Activated CD4-positive, alpha-beta memory T cell treated with anti-CD3 and anti-CD28 coated beads, Interleukin-2, amount 10 ng/mL, durations not matched to agents 7 days and 5 days (primary cell): Measurements from ENCODE around the gene NPHS1. TPM values are rescaled to one million over a fixed set of nuclear protein-coding genes. Genes with fewer than 3 reads are reported as not detected.
"Not testable (repeated sequence)": the region's sequence is repeated elsewhere in the genome, so short reads cannot be mapped to it uniquely, and the experiment has no call there.

Experiments used
- CTCF ChIA-PET: fragments of 350-600 bp; sonication (Branson Sonifier 250); formaldehyde crosslinking; loops from one replicate; lab custom pipeline; 2021; ENCODE audit warnings: antibody characterized with exemption, inconsistent platforms; lab: Charles Lee
- POLR2A ChIA-PET: fragments of 350-600 bp; sonication (Branson Sonifier 250); formaldehyde crosslinking; loops from one replicate; lab custom pipeline; 2021; ENCODE audit warnings: antibody characterized with exemption; lab: Charles Lee
- DNase-seq: peaks from one replicate; pipeline ENCODE4 v3.0.0-alpha.2; 2020
- H3K27ac Mint-ChIP-seq: one replicate; pipeline ENCODE4 v1.8.0; 2021; ENCODE audit warnings: mild to moderate bottlenecking, mixed read lengths
- H3K27me3 Mint-ChIP-seq: one replicate; pipeline ENCODE4 v1.8.0; 2021; ENCODE audit warnings: mixed read lengths
- H3K36me3 Mint-ChIP-seq: one replicate; pipeline ENCODE4 v1.8.0; 2021; ENCODE audit warnings: low read depth, mixed read lengths
- H3K4me1 Mint-ChIP-seq: one replicate; pipeline ENCODE4 v1.8.0; 2021; ENCODE audit warnings: mixed read lengths
- H3K4me3 Mint-ChIP-seq: one replicate; pipeline ENCODE4 v1.8.0; 2021; ENCODE audit warnings: mild to moderate bottlenecking, mixed read lengths
- H3K9me3 Mint-ChIP-seq: one replicate; pipeline ENCODE4 v1.8.0; 2021; ENCODE audit warnings: mixed read lengths
- total RNA-seq, 2 experiments: library from RNA; stranded (reverse); gene quantifications; one replicate each; pipeline ENCODE4 v1.2.3, GENCODE V29; 2021

The NPHS1 gene
- total RNA-seq, 2 experiments from 2014 or later, result not detected

DNA sequence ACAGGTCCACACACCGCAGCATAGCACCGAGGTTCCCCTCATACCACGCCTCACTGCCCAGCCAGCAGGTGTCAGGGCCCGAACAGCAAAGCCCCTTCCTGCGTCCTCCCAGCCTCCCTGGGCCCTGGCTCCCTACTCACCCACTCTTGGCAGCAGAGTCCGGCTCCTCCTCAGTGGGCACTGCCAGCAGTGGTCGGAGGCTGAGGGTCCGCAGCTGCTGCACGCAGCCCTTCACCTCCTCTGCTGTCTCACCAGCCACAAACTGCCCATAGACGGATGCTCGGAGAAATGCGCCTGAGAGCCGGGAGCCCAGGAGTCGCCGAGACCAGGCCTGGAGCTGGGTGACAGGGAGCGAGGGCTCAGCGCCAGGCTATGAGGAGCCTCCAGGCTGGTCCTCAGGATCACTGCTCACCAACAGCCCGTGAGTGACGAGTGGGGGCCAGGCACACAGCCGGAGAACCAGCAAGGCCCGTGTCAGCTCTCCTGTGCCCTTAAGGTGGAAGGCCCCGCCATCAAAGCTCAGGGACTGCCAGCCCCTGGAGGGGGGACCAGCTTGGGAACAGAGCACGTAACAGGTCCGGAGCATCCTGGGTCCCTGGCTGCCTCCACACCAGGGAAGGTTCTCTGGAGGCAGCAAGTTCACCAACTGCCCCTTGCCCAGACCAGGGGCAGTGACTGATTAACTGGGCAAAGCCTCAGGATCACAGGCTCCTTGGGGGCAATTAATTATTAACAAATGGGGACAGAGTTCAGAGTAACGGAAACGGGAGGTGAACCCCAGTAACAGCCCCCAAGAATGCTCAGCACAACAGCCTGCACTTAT, 39.9 kb downstream of the NPHS1 start, which contains the start of gene PRODH2:
PRODH2 (minus strand) TSS at position 626 of the 823 bp plus-strand sequence; CDS start at position 586, 40 bp downstream.
- Mint-ChIP-seq H3K9me3 (no peaks in the 10 kb centered on the region), H3K4me3 (no peak within 1 kb of the TSS), H3K4me1 (no peaks in the 10 kb centered on the region), H3K27me3 (peaks cover 7% of the 10 kb centered on the region), H3K36me3 (no peaks in the 10 kb centered on the region), H3K27ac (no peak within 1 kb of the TSS)
- no peak for DNase-seq
- ChIA-PET CTCF (no interaction called here), POLR2A (no interaction called here)

DNA sequence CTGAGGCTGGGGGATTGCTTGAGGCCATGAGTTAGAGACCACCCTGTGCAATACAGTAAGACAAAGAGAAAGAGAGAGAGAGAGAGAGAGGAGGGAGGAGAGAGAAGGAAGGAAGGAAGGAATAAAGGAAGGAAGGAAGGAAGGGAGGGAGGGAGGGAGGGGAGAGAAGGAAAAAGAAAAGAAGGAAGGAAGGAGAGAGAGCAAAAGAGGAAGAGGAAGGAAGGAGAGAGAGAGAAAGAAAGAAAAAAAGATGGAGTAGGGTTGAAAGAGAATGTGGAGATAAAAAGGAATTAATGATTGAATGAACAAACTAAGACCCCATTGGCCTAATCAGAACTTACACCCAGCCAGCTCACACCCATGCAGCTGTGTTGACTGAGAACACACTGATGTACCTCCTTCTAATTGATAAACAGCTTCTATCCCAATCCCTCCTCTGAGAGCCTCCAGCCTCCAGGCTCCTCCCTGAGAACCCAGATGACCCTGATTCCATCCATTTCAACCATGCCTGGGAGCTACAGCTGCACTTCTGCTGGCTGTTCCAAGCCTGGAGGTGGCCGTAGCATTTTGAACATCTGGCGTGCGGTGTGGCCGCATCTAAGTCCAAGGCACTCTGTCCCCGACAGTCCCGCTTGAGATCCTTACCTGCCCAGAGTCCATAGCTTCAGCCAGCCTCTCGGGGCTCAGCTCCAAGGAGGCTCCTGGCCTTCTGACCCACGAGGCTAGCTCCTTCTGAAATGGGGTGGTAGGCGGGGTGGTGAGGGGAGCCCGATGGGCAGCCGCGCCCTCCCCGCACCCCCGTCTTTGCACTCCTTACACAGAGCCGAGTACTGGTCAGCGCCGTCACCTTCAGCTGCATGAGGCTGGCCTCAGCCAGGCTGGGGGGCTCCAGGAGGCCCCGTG, 40.7 kb downstream of the NPHS1 start:
- POLR2A ChIA-PET, result no interaction called here
- Mint-ChIP-seq H3K9me3 (no peaks in the 10 kb centered on the region), H3K4me3 (no peak overlapping the region), H3K27me3 (peaks cover 6% of the 10 kb centered on the region), H3K27ac (no peak overlapping the region), H3K4me1 (no peaks in the 10 kb centered on the region), H3K36me3 (no peaks in the 10 kb centered on the region)
- DNase-seq, result no peak
- CTCF ChIA-PET, result no interaction called here

DNA sequence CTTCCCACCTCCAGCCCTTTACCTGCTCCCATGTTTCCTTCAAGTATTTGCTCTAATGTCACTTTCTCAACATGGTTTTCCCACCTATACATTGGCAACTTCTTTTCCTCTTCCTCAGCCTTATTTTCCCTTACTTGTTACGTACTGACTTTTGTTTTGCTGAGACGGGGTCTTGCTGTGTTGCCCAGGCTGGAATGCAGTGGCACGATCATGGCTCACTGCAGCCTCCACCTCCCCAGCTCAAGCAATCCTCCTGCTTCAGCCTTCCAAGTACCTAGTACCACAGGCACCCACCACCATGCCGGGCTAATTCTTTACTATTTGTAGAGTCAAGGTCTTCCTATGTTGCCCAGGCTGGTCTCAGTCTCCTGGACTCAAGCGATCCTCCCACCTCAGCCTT, 44.7 kb downstream of the NPHS1 start:
- Mint-ChIP-seq H3K9me3 (no peaks in the 10 kb centered on the region), H3K27ac (no peak overlapping the region), H3K36me3 (no peaks in the 10 kb centered on the region), H3K4me1 (peaks cover 13% of the 10 kb centered on the region), H3K27me3 (peaks cover 4% of the 10 kb centered on the region), H3K4me3 (no peak overlapping the region)
- CTCF ChIA-PET, result no interaction called here
- POLR2A ChIA-PET, result no interaction called here
- no peak for DNase-seq

DNA sequence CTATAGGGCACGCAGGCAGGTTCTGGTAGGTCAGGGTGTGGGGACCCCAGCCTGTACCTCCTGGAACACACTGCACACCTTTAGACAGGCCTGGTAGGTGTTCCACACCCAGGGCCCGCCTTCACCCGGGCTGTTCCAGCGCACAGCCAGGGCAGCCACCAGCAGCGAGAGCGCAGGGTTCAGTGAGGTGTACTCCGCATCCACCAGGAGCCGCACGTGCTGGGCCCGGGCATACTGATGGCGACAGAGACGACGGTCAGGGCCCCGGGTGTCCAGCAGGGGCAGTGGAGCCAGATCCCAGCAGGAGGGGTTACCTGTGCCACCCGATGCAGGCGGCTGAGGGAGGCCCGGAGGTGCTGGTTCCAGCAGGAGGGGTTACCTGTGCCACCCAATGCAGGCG, 45.7 kb downstream of the NPHS1 start:
- Mint-ChIP-seq H3K4me3 (no peak overlapping the region), H3K27ac (no peak overlapping the region), H3K27me3 (peaks cover 4% of the 10 kb centered on the region), H3K4me1 (peaks cover 13% of the 10 kb centered on the region), H3K36me3 (no peaks in the 10 kb centered on the region), H3K9me3 (no peaks in the 10 kb centered on the region)
- ChIA-PET POLR2A (no interaction called here), CTCF (no interaction called here)
- DNase-seq, result no peak

DNA sequence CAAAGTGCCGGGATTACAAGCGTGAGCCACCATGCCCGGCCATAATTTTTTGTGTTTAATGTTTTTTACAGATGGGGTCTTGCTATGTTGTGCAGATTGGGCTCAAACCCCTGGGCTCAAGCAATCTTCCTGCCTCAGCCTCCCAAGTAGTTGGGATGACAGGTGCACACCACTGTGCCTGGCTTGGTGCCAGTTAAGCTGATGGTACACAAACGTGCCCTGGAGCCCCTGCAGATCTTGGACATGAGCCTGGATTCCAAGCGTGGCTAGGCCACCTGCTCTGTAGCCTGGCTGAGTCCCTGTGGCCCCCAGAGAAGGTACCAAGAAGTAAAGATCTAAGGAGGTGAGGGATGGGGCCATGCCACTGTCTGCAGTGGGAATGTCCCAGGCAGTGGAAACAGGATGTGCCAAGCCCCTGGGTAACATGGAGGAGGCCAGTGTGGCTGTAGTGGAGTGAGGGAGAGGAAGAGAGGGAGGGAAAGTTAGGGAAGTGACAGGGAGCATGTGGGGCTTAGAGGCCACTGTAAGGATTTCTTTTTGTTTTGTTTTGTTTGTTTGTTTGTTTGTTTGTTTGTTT, 46.7 kb downstream of the NPHS1 start:
- H3K4me3 Mint-ChIP-seq, result no peak overlapping the region
- CTCF ChIA-PET, result no interaction called here
- POLR2A ChIA-PET, result no interaction called here
- H3K4me1 Mint-ChIP-seq, result peaks cover 13% of the 10 kb centered on the region
- no peaks in the 10 kb centered on the region for H3K36me3 Mint-ChIP-seq
- H3K9me3 Mint-ChIP-seq, result no peaks in the 10 kb centered on the region
- no peak overlapping the region for H3K27ac Mint-ChIP-seq
- peaks cover 4% of the 10 kb centered on the region for H3K27me3 Mint-ChIP-seq
- no peak for DNase-seq

DNA sequence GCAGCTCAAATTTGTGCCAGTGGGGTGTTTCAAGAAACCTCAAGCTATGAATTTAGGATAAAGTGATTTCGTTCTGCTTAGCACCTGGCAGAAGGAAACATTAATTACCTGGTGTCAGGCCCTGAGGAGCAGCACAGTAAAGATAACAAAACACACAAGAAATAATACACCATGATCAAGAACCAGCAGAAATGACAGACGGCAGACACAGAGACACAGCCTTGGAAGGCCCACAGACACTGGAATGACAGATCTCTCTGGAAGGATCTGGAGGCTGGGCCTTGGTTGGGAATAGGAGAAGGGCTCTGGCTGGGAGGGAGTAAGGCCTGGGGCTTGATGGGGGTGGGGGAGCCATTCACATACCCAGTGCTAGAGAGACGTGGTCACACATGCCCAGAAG, 50.5 kb downstream of the NPHS1 start:
- Mint-ChIP-seq H3K4me1 (peaks cover 13% of the 10 kb centered on the region), H3K4me3 (no peak overlapping the region), H3K27ac (no peak overlapping the region), H3K9me3 (no peaks in the 10 kb centered on the region), H3K27me3 (peaks cover 17% of the 10 kb centered on the region), H3K36me3 (no peaks in the 10 kb centered on the region)
- CTCF ChIA-PET, result interaction anchor here (1.2 kb wide), 1 partner anchor 109 kb away, joined by 3 read pairs; no protein-coding TSS in a partner anchor
- no peak for DNase-seq
- POLR2A ChIA-PET, result no interaction called here

DNA sequence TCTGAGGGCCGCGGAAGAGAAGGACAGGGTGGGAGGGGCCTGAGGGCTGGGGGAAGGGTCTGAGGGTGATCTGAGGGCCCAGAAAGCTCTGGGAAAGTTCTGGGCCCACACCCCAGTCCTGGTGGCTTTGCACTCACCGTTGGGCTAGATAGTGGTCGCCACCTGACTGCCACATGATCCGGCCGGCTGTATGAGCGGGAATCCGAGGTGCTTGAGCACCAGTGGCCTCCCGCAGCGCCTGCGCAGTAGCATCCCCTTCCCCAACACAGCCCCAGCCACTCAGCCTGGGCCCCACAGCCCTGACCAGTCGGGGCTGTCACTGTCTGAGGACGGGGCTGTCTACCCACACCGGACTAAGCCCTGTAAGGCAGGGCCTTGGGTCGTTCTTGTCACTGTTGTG, 54.6 kb downstream of the NPHS1 start:
- no peak overlapping the region for H3K4me3 Mint-ChIP-seq
- ChIA-PET CTCF (interaction anchor here (1.2 kb wide), 1 partner anchor 105 kb away, joined by 3 read pairs; no protein-coding TSS in a partner anchor), POLR2A (no interaction called here)
- no peaks in the 10 kb centered on the region for H3K4me1 Mint-ChIP-seq
- H3K36me3 Mint-ChIP-seq, result no peaks in the 10 kb centered on the region
- peaks cover 31% of the 10 kb centered on the region for H3K27me3 Mint-ChIP-seq
- no peak overlapping the region for H3K27ac Mint-ChIP-seq
- H3K9me3 Mint-ChIP-seq, result no peaks in the 10 kb centered on the region
- no peak for DNase-seq

DNA sequence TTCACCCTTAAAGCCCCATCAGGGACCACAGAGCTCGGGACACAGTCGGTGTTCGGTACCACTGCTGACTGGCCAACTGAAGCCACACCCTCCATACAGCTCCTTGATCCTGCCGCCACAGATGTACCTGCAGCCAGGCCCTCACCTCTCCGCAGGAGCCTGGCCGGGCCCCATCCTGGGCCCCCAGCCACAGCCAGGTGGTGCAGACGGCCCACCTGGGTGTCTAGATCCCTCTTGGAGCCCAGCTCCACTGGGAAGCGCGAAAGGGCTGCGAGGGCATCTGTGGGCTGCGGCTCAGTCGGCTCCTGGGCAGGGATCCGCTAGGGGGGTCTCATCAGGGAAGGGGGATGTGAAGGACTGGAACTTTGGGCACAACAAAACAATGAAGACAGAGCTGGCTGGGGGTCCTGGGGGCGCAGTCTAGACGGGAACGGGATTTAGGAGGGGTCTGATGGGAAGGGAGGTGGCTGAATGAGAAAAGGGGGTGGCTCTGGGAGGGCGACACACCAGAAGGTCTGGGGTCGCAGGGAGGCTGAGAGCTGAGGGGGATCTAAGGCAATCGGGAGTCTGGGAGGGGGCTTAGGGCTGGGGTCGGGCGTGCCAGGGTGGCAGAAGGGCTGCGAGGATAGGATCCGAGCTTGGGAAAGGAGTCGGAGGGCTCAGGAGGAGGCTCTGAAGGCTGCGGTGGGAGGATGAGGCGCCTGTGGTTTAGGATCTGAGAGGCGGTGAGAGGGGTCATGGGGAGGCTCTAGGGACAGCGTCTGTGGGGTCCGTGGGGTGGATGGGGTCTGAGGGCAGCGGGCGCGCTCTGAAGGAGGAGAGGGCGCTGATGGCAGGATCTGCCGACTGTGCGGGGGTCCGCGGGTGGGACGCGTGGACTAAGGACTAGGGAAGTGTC, 55.4 kb downstream of the NPHS1 start:
- Mint-ChIP-seq H3K36me3 (no peaks in the 10 kb centered on the region), H3K27ac (no peak overlapping the region), H3K4me1 (no peaks in the 10 kb centered on the region), H3K27me3 (peaks cover 31% of the 10 kb centered on the region), H3K4me3 (no peak overlapping the region), H3K9me3 (no peaks in the 10 kb centered on the region)
- ChIA-PET CTCF (no interaction called here), POLR2A (no interaction called here)
- DNase-seq, result no peak

DNA sequence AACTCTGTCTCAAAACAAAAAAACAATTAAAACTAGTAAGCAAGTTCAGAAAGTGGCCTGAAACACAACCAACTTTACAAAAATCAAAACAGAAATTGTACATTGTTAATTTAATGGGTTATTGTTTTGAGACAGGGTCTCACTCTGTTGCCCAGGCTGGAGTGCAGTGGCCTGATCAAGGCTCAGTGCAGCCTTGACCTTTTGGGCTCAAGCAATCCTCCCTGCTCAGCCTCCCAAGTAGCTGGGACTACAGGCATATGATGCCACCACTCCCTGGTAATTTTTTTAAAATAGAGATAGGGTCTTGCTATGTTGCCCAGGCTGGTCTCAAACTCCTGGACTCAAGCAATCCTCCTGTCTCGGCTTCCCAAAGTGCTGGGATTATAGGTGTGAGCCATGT, 56.7 kb downstream of the NPHS1 start:
- CTCF ChIA-PET, POLR2A ChIA-PET, H3K4me1 Mint-ChIP-seq: not testable (repeated sequence)

DNA sequence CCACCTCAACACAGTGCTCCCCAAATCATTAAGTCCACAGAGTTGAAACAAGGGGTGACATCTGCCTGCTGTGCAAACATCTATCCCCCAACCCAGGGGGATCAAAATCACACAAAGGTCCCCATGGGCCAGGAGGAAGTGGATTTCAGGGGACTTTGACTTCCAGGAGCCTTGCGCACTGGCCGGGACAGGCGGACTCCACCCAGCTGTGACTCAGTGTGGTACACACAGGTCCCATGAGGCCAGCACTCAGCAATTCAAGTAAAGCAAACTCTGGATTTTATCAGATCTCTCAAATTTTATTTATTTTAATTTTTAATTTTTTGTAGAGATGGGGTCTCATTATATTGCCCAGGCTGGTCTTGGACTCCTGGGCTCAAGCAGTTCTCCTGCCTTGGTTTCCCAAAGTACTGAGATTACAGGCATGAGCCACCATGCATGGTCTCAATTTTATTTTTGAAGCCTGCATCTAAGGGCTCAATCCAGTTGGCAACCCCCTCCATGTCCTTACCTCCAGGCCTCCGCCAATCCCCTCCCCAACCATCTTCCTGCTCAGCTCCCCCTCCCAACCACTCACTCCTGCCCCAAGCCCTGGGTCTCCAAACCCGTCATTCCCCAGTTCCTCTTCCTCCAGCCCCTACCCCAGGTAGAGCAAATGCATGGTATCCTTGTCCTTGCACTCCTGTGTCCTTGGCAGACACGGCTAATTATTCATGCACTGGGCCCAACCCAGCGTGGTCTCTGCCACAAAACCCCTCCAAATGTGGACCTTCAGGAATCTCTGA, 58.7 kb downstream of the NPHS1 start:
- H3K4me3 Mint-ChIP-seq, result no peak overlapping the region
- H3K9me3 Mint-ChIP-seq, result no peaks in the 10 kb centered on the region
- H3K27me3 Mint-ChIP-seq, result peaks cover 29% of the 10 kb centered on the region
- H3K27ac Mint-ChIP-seq, result no peak overlapping the region
- DNase-seq, result no peak
- CTCF ChIA-PET, result no interaction called here
- no peaks in the 10 kb centered on the region for H3K4me1 Mint-ChIP-seq
- POLR2A ChIA-PET, result no interaction called here
- H3K36me3 Mint-ChIP-seq, result no peaks in the 10 kb centered on the region

More for the DNA sequence above, 56.7 kb downstream of the NPHS1 start:
- not testable (repeated sequence) for H3K27ac Mint-ChIP-seq, H3K36me3 Mint-ChIP-seq, H3K4me3 Mint-ChIP-seq, DNase-seq, H3K9me3 Mint-ChIP-seq
- H3K27me3 Mint-ChIP-seq, result peaks cover 31% of the 10 kb centered on the region

DNA sequence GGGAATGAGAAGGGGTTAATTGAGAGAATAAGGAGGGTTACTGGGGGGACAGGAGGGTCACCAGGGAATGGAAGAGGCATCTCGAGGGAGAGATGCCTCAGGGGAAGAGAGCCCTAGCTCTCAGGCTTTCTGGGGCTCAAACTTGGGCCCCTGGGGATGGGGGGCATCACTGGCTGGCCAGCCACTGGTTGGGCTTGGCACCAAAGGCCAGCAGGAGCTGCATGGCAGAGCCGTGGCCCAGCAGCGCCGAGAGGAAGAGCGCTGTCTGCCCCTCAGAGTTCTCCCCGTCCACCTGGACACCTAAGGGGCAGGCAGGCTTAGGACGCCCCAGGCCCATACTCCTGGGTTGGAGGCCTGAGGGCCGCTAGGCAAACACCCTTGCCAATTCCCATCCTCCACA, 59.4 kb downstream of the NPHS1 start:
- no peaks in the 10 kb centered on the region for H3K9me3 Mint-ChIP-seq
- ChIA-PET POLR2A (no interaction called here), CTCF (no interaction called here)
- no peak overlapping the region for H3K4me3 Mint-ChIP-seq
- H3K36me3 Mint-ChIP-seq, result no peaks in the 10 kb centered on the region
- no peak for DNase-seq
- H3K27me3 Mint-ChIP-seq, result peaks cover 25% of the 10 kb centered on the region
- H3K27ac Mint-ChIP-seq, result no peak overlapping the region
- H3K4me1 Mint-ChIP-seq, result no peaks in the 10 kb centered on the region

DNA sequence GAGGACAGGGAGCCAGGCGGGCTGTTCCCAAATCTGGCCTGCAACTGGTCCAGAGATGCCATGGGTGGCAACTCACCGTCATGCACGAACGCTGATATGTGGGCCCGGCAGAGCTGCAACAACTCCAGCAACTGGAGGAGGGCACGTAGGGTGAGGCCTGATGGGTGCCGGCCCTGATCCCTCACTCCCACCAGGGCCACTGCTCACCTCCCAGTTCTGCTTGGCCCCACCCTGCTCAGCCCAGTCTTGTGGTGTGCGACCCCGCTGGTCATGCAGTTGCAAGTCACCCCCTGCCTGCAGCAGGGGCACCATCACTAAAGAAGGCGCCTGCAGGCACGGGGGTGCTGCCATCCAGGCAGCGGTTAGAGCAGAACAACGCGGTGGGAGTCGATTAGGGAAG, 60.0 kb downstream of the NPHS1 start:
- CTCF ChIA-PET, result no interaction called here

More for the DNA sequence above, 60.0 kb downstream of the NPHS1 start:
- no peaks in the 10 kb centered on the region for H3K36me3 Mint-ChIP-seq
- no peaks in the 10 kb centered on the region for H3K4me1 Mint-ChIP-seq
- peaks cover 19% of the 10 kb centered on the region for H3K27me3 Mint-ChIP-seq
- H3K27ac Mint-ChIP-seq, result no peak overlapping the region
- DNase-seq, result no peak
- H3K9me3 Mint-ChIP-seq, result no peaks in the 10 kb centered on the region
- no peak overlapping the region for H3K4me3 Mint-ChIP-seq
- POLR2A ChIA-PET, result no interaction called here
